DND-41 (cell line): ENCODE measurements around the gene PIK3C2A.

ENCODE experiments used
- ATAC-seq: fragments of 200-7000 bp; cut with Tn5 transposase; 3 replicates; pipeline ENCODE4 v1.9.1; 2021; ENCODE audit warnings: low read depth; ENCODE audit not compliant: insufficient read depth
- DNase-seq: peaks from one replicate; pipeline ENCODE4 v3.0.0-alpha.2; 2020
- H2AFZ ChIP-seq: 2 replicates; pipeline ENCODE4 v1.6.0; 2012; ENCODE audit warnings: low read depth, low read length
- H3K27ac ChIP-seq: 2 replicates; pipeline ENCODE4 v1.5.1; 2012; ENCODE audit warnings: low read length, inconsistent platforms
- H3K27me3 ChIP-seq: fragments of 200-600 bp; sonication (generic); 2 replicates; pipeline ENCODE4 v1.6.0; 2012; ENCODE audit warnings: low read length, mild to moderate bottlenecking, inconsistent platforms; ENCODE audit not compliant: insufficient read depth, poor library complexity
- H3K36me3 ChIP-seq: 2 replicates; pipeline ENCODE4 v1.5.1; 2012; ENCODE audit warnings: low read length, inconsistent platforms; ENCODE audit not compliant: insufficient read depth
- H3K4me1 ChIP-seq: 2 replicates; pipeline ENCODE4 v1.5.1; 2012; ENCODE audit warnings: mild to moderate bottlenecking, low read length; ENCODE audit not compliant: insufficient read depth
- H3K4me2 ChIP-seq: 2 replicates; pipeline ENCODE4 v1.6.0; 2012; ENCODE audit warnings: mild to moderate bottlenecking, moderate library complexity, low read length, inconsistent platforms; ENCODE audit not compliant: insufficient read depth
- H3K4me3 ChIP-seq, 2 experiments: fragments of 200-600 bp in 1 of 2; shearing (Covaris generic) in 1 of 2; 2 replicates each; pipeline ENCODE4 v1.5.1; 2012 to 2016; ENCODE audit warnings: inconsistent platforms in 2 of 2, low read length in 2 of 2, mild to moderate bottlenecking in 2 of 2, low read depth in 1 of 2, moderate library complexity in 1 of 2
- H3K79me2 ChIP-seq: 2 replicates; pipeline ENCODE4 v1.6.0; 2012; ENCODE audit warnings: low read length, inconsistent platforms; ENCODE audit not compliant: insufficient read depth
- H3K9ac ChIP-seq: 2 replicates; pipeline ENCODE4 v1.6.0; 2012; ENCODE audit warnings: low read depth, mild to moderate bottlenecking, inconsistent platforms, low read length, moderate library complexity
- H3K9me3 ChIP-seq: 2 replicates; pipeline ENCODE4 v1.5.1; 2012; ENCODE audit warnings: low read length, moderate library complexity, mild to moderate bottlenecking, inconsistent platforms; ENCODE audit not compliant: insufficient read depth, severe bottlenecking
- H4K20me1 ChIP-seq: 2 replicates; pipeline ENCODE4 v1.6.0; 2012; ENCODE audit warnings: low read length; ENCODE audit not compliant: insufficient read depth
- EZH2 ChIP-seq: IDR thresholded peaks from 3 replicates; pipeline ENCODE4 v1.6.1; 2012; ENCODE audit warnings: borderline replicate concordance, low read depth, mild to moderate bottlenecking, moderate library complexity, low read length, inconsistent platforms; ENCODE audit not compliant: severe bottlenecking
- TF ChIP-seq, protein P1 (sequence below): IDR thresholded peaks from 2 replicates; pipeline ENCODE4 v1.5.1; 2012; ENCODE audit warnings: borderline replicate concordance, low read length, moderate library complexity, mild to moderate bottlenecking; ENCODE audit not compliant: poor library complexity, severe bottlenecking; ENCODE audit errors: extremely low read depth

PIK3C2A gene

DNA sequence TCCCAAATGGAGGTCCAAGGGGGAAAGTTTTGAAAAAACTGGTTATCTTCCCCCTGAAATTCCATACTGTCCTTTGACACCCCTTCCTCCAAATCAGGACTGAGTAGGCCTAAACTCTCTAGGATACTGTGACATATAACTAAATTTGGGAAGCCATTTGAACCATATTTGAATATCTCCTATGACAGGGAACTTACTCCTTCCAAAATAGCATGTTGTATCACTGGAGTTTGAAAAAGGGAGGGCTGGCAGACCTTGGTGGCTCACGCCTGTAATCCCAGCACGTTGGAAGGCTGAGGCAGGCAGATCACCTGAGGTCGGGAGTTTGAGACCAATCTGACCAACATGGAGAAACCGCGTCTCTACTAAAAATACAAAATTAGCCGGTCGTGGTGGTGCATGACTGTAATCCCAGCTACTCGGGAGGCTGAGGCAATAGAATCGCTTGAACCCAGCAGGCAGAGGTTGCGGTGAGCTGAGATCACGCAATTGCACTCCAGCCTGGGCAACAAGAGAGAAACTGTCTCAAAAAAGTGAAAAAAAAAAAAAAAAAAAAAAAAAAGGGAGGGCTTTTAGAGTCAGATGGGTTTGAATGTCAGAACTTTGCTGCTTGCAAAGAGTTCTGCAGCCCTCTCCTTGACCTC lies 42.4 kb downstream of the PIK3C2A start:
- Histone ChIP-seq H3K4me2 (no peak overlapping the region), H3K4me3 (no peak overlapping the region), H3K9ac (no peak overlapping the region), H3K79me2 (peaks cover 15% of the 10 kb centered on the region; the same call in 1 of the 2 replicates), H3K9me3 (no peaks in the 10 kb centered on the region), H3K27ac (no peak overlapping the region), H4K20me1 (no peaks in the 10 kb centered on the region), H2AFZ (no peak overlapping the region), H3K27me3 (no peaks in the 10 kb centered on the region), H3K4me1 (peaks cover 15% of the 10 kb centered on the region), H3K36me3 (peaks cover 17% of the 10 kb centered on the region; the same call in 1 of the 2 replicates)
- no peak for DNase-seq
- ATAC-seq = no peak
- TF ChIP-seq EZH2 = no peak
- TF ChIP-seq, protein P1, sequence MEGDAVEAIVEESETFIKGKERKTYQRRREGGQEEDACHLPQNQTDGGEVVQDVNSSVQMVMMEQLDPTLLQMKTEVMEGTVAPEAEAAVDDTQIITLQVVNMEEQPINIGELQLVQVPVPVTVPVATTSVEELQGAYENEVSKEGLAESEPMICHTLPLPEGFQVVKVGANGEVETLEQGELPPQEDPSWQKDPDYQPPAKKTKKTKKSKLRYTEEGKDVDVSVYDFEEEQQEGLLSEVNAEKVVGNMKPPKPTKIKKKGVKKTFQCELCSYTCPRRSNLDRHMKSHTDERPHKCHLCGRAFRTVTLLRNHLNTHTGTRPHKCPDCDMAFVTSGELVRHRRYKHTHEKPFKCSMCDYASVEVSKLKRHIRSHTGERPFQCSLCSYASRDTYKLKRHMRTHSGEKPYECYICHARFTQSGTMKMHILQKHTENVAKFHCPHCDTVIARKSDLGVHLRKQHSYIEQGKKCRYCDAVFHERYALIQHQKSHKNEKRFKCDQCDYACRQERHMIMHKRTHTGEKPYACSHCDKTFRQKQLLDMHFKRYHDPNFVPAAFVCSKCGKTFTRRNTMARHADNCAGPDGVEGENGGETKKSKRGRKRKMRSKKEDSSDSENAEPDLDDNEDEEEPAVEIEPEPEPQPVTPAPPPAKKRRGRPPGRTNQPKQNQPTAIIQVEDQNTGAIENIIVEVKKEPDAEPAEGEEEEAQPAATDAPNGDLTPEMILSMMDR = no peak

DNA sequence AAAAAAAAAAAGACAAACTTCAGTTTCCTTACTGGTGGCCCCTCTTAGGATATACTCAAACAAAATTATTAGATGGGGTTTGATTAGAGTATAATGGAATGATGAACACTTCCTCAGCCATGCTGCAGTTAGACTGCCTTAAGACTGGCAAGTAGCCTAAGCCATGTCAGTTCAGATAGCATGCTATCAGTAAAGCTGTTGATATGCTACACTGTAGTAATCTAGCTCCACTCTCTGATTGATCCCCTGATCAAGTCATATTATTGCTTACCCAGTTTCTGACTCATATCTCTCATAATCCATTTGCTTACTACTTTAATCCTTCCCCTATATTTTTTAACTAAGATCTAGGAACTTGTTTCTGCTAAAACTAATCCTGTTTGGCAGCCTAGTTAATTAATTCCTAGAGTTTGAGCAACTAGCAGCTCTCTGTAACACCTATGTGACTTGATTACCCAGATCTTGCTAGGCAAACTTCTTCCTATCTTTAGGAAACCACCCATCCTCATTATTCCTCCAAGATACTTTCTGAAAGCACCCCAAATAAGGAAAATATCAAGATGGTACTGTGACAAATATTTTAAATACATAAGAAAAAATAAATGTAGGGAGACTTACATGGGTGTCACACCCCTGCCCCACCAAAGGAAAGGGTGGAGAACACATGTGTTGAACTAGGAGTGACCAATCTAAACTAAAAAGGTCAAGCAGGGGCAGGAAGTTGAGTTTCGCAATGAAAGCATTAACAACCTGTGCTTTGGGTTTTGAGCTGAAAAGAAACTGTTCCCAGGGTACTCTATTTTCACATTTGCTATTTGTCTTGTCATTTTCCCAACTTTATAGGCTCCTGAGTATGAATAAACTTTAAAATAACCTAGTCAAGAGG lies 43.2 kb downstream of the PIK3C2A start:
- Histone ChIP-seq H4K20me1 (no peaks in the 10 kb centered on the region), H3K27me3 (no peaks in the 10 kb centered on the region), H3K4me2 (no peak overlapping the region), H3K4me1 (peaks cover 15% of the 10 kb centered on the region), H3K79me2 (peaks cover 21% of the 10 kb centered on the region; the same call in 1 of the 2 replicates), H3K27ac (no peak overlapping the region), H3K9me3 (no peaks in the 10 kb centered on the region), H3K4me3 (no peak overlapping the region), H3K9ac (no peak overlapping the region), H2AFZ (no peak overlapping the region), H3K36me3 (peaks cover 17% of the 10 kb centered on the region; the same call in 1 of the 2 replicates)
- ATAC-seq (no peak), DNase-seq (no peak)
- TF ChIP-seq, protein P1 = no peak
- TF ChIP-seq EZH2 = no peak

DNA sequence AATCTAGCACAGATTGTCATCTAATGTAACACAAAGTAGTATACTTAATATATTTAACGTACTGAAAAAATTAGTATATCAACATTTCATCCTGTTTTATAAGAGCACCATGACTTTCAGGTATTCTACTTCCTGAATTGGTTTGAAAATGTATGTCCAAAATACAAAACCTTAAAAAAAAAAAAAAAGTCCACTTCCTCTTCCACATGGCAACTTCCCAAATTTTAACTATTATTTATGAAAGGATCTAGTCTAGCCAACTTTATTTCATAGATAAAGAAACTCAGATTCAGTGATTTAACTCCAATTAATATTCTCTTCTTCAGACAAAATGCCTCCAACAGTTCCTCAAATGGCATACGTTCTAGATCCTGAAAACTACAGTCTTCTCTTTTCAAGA lies 44.0 kb downstream of the PIK3C2A start:
- Histone ChIP-seq H3K4me3 (no peak overlapping the region), H3K27me3 (no peaks in the 10 kb centered on the region), H3K79me2 (peaks cover 24% of the 10 kb centered on the region; the same call in 1 of the 2 replicates), H3K4me2 (no peak overlapping the region), H3K27ac (no peak overlapping the region), H4K20me1 (no peaks in the 10 kb centered on the region), H3K9ac (no peak overlapping the region), H3K4me1 (peaks cover 15% of the 10 kb centered on the region), H3K36me3 (peaks cover 9% of the 10 kb centered on the region; the same call in 1 of the 2 replicates), H3K9me3 (no peaks in the 10 kb centered on the region), H2AFZ (no peak overlapping the region)
- TF ChIP-seq, protein P1 = no peak
- TF ChIP-seq EZH2 = no peak
- ATAC-seq = no peak
- no peak for DNase-seq
